ENCODE results near the gene ERG.

Gene ERG

DNA sequence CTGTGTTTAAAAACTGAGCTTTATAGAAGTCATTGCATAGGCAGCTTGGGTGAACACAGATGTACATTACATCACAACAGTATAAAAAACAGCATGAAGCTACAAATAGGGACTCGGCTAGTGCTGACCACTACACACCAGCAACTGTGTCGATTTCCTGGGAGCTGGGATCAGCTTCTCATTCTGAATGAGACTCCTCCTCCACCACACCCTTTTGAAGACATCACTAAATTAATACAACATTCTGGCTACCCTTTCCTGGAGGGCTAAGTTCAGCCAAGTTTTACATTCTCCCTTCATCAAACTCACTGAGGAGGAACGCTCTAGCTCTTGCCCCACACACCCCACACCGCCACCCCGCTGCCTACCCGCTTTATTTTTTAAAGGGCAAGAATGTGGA lies 102.7 kb downstream of the ERG start:
- no peak overlapping the region for H3K27ac ChIP-seq
- H3K9me3 ChIP-seq (ENCODE audit: control insufficient read depth, low read length): no peaks in the 10 kb centered on the region
- no peaks in the 10 kb centered on the region for H3K27me3 ChIP-seq (ENCODE audit: control insufficient read depth, insufficient read depth, low read length)
- no peaks in the 10 kb centered on the region for H3K79me2 ChIP-seq
- H3K4me1 ChIP-seq: no peaks in the 10 kb centered on the region
- no peak overlapping the region for H3K9ac ChIP-seq
- H2AFZ ChIP-seq: no peak overlapping the region
- TF ChIP-seq, protein P1, sequence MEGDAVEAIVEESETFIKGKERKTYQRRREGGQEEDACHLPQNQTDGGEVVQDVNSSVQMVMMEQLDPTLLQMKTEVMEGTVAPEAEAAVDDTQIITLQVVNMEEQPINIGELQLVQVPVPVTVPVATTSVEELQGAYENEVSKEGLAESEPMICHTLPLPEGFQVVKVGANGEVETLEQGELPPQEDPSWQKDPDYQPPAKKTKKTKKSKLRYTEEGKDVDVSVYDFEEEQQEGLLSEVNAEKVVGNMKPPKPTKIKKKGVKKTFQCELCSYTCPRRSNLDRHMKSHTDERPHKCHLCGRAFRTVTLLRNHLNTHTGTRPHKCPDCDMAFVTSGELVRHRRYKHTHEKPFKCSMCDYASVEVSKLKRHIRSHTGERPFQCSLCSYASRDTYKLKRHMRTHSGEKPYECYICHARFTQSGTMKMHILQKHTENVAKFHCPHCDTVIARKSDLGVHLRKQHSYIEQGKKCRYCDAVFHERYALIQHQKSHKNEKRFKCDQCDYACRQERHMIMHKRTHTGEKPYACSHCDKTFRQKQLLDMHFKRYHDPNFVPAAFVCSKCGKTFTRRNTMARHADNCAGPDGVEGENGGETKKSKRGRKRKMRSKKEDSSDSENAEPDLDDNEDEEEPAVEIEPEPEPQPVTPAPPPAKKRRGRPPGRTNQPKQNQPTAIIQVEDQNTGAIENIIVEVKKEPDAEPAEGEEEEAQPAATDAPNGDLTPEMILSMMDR (IDR thresholded peaks at IDR 0.05): no peak
- H3K36me3 ChIP-seq (ENCODE audit: control insufficient read depth, insufficient read depth, low read length): no peaks in the 10 kb centered on the region
- no peak overlapping the region for H3K4me3 ChIP-seq (ENCODE audit: low read depth, low read length)
- no peak overlapping the region for H3K4me2 ChIP-seq (ENCODE audit: low read length)

DNA sequence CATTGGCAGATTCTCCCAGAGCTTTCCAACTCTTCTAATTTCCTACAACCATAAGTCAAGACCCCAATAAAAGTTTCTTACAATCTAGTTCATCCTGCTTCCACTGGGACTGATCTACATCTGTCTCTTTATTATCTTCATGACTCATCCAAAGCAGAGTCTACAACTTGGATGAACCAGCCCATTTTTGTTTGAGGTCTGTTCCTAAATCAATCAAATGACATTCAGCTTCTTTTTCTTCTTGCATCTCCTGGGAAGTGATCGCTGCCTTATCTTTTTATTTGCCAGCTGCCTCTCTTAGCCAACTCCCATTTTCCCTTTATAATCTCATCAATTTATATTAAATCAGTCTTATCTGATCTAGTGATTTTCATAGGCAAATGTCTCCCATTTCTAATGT lies 105.6 kb downstream of the ERG start:
- H3K79me2 ChIP-seq: no peaks in the 10 kb centered on the region
- H3K9ac ChIP-seq: no peak overlapping the region
- no peak overlapping the region for H3K4me2 ChIP-seq (ENCODE audit: low read length)
- no peak overlapping the region for H3K27ac ChIP-seq
- no peak overlapping the region for H2AFZ ChIP-seq
- no peak overlapping the region for H3K4me3 ChIP-seq (ENCODE audit: low read depth, low read length)
- TF ChIP-seq, protein P1 (IDR thresholded peaks at IDR 0.05): no peak
- H3K27me3 ChIP-seq (ENCODE audit: control insufficient read depth, insufficient read depth, low read length): no peaks in the 10 kb centered on the region
- H3K4me1 ChIP-seq: no peaks in the 10 kb centered on the region
- no peaks in the 10 kb centered on the region for H3K36me3 ChIP-seq (ENCODE audit: control insufficient read depth, insufficient read depth, low read length)
- no peaks in the 10 kb centered on the region for H3K9me3 ChIP-seq (ENCODE audit: control insufficient read depth, low read length)

DNA sequence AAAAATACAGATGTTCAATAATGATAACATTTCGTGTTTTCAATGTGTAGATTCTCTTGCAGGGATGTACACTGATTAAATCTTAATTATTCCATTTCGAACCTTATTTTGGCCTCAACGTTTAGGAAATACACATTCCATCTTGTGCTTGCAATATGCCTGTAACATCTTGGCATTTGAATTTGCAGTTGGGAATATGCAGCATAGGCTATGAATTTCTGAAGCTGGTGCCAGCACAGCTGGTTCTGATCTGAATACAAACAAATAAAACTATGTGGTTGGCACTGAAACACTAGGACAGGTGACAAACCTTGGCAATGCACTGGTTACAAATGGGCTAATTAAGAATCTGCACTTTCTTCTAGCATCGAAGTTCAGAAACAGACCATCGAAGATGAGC lies 108.4 kb downstream of the ERG start:
- no peaks in the 10 kb centered on the region for H3K4me1 ChIP-seq
- no peaks in the 10 kb centered on the region for H3K27me3 ChIP-seq (ENCODE audit: control insufficient read depth, insufficient read depth, low read length)
- H3K36me3 ChIP-seq (ENCODE audit: control insufficient read depth, insufficient read depth, low read length): no peaks in the 10 kb centered on the region
- H3K9ac ChIP-seq: no peak overlapping the region
- H3K9me3 ChIP-seq (ENCODE audit: control insufficient read depth, low read length): no peaks in the 10 kb centered on the region
- no peak overlapping the region for H2AFZ ChIP-seq
- H3K79me2 ChIP-seq: no peaks in the 10 kb centered on the region
- no peak overlapping the region for H3K4me3 ChIP-seq (ENCODE audit: low read depth, low read length)
- TF ChIP-seq, protein P1 (IDR thresholded peaks at IDR 0.05): no peak
- H3K4me2 ChIP-seq (ENCODE audit: low read length): no peak overlapping the region
- H3K27ac ChIP-seq: no peak overlapping the region

DNA sequence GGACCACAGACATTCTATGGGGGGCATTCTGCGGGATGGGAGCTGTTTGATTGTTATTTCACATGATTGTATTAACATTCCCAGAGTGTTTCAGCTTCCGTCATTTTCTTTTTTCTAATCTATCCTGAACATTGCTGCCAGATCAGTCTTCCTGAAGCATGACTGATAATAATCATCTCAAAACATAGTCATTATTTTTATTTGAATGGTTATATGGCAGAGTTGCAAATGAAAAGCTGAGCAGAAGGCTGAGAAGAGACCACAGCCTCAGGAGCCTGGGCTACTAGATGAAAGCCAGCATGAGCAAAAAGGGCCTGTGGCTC lies 109.0 kb downstream of the ERG start:
- Histone ChIP-seq H3K9ac (no peak overlapping the region), H3K27me3 (ENCODE audit: control insufficient read depth, insufficient read depth, low read length) (no peaks in the 10 kb centered on the region), H3K4me3 (ENCODE audit: low read depth, low read length) (no peak overlapping the region), H3K4me2 (ENCODE audit: low read length) (no peak overlapping the region), H2AFZ (no peak overlapping the region), H3K79me2 (no peaks in the 10 kb centered on the region), H3K4me1 (no peaks in the 10 kb centered on the region), H3K27ac (no peak overlapping the region), H3K36me3 (ENCODE audit: control insufficient read depth, insufficient read depth, low read length) (no peaks in the 10 kb centered on the region), H3K9me3 (ENCODE audit: control insufficient read depth, low read length) (no peaks in the 10 kb centered on the region)
- TF ChIP-seq, protein P1 (IDR thresholded peaks at IDR 0.05): no peak

DNA sequence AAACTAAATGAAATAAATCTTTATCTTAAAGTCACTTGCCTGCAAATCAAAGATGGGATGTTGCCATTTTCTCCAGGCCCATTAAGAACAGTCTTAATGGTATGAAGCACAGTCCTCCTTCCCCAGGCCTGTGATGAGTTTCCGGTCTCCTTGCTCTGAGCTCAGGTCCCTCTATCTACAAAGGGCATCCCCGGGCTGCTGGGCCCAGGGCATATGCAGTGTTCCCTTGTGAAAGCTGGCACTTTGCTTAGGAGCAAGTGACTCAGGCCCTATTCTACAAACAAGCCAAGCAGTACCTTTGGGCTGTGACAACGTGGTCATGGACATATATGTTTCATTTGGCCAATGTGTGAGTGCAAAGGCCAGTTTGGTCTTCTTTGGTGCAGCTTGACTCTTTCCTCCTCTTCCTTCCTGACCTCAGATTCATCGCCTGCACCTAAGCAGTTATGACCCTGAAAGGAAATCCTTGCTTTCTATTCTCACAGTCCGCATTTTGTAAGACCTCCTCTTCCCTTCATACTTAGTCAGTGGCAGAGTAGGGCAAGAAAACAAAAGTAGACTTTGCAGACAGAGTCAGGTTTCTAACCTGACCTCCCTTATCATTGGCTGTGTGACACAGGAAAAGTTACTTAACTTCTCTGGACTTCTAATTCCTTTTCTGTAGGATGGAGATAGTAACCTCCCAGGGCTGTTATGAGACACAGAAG lies 109.5 kb downstream of the ERG start:
- H3K9me3 ChIP-seq (ENCODE audit: control insufficient read depth, low read length): no peaks in the 10 kb centered on the region
- no peak overlapping the region for H3K27ac ChIP-seq
- H3K4me3 ChIP-seq (ENCODE audit: low read depth, low read length): no peak overlapping the region

More for the DNA sequence above, 109.5 kb downstream of the ERG start:
- Histone ChIP-seq H3K27me3 (ENCODE audit: control insufficient read depth, insufficient read depth, low read length) (no peaks in the 10 kb centered on the region), H3K9ac (no peak overlapping the region), H3K79me2 (no peaks in the 10 kb centered on the region), H2AFZ (no peak overlapping the region), H3K4me2 (ENCODE audit: low read length) (no peak overlapping the region), H3K4me1 (no peaks in the 10 kb centered on the region), H3K36me3 (ENCODE audit: control insufficient read depth, insufficient read depth, low read length) (no peaks in the 10 kb centered on the region)
- TF ChIP-seq, protein P1 (IDR thresholded peaks at IDR 0.05): no peak

Data from parathyroid adenoma (tissue), 2 donors.